ENCODE measurements around the gene PROKR2.

Gene PROKR2

DNA sequence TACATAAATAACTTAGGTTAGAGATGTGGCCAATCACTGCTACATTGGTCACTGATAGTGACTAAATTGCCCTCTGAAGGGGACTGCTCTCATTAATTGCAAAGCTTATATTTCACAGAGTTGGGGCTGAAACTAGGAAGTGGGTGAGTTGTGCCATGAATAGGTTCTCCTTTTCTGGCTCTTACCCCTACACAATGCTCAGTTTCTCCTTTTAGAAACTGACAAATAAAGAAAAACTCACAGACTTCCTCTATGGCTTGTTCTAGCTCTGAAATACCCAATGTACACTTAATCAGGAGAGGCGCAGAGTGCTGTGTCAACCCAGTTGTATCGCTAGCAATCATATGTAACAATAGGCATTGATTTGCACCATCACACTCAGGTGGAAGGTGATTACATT lies 41.2 kb upstream of the PROKR2 start:
- H3K4me1 ChIP-seq (ENCODE audit: control insufficient read depth in 1 of 2, insufficient read depth in 1 of 2, low read depth in 1 of 2, low read length in 1 of 2), result peaks cover 48 to 58% of the 10 kb centered on the region in 2 experiments
- H3K27ac ChIP-seq, result peak overlapping the region; percentile 88
- H3K36me3 ChIP-seq, result no peaks in the 10 kb centered on the region
- H3K27me3 ChIP-seq, result no peaks in the 10 kb centered on the region
- TF ChIP-seq, protein P1, sequence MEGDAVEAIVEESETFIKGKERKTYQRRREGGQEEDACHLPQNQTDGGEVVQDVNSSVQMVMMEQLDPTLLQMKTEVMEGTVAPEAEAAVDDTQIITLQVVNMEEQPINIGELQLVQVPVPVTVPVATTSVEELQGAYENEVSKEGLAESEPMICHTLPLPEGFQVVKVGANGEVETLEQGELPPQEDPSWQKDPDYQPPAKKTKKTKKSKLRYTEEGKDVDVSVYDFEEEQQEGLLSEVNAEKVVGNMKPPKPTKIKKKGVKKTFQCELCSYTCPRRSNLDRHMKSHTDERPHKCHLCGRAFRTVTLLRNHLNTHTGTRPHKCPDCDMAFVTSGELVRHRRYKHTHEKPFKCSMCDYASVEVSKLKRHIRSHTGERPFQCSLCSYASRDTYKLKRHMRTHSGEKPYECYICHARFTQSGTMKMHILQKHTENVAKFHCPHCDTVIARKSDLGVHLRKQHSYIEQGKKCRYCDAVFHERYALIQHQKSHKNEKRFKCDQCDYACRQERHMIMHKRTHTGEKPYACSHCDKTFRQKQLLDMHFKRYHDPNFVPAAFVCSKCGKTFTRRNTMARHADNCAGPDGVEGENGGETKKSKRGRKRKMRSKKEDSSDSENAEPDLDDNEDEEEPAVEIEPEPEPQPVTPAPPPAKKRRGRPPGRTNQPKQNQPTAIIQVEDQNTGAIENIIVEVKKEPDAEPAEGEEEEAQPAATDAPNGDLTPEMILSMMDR (IDR thresholded peaks at IDR 0.05), result no peak
- peak overlapping the region in 1 of 2 experiments; percentile 12 for H3K4me3 ChIP-seq (ENCODE audit: low read depth in 1 of 2, low read length in 1 of 2)
- H3K9me3 ChIP-seq, result no peaks in the 10 kb centered on the region

DNA sequence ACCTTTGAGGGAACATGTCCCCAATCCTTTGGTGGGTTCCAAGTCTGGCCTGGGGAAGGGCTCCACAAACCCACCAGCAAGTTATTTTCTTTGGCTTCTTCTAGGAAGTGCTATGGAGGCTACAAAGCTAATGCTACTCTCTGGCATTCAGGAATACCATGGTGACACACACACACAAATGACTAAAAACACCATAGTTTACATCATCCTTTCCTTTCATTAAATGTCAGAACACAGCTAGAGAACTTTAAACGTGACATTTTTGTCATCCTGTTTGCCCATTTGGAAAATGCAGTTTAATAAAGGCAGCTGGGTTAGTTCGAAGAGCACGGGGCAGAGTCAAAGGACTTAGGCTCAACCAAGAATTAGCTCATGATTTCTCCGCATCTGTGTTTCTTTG lies 40.2 kb upstream of the PROKR2 start:
- no peaks in the 10 kb centered on the region for H3K9me3 ChIP-seq
- H3K27me3 ChIP-seq, result no peaks in the 10 kb centered on the region
- TF ChIP-seq, protein P1 (IDR thresholded peaks at IDR 0.05), result no peak
- H3K4me1 ChIP-seq (ENCODE audit: control insufficient read depth in 1 of 2, insufficient read depth in 1 of 2, low read depth in 1 of 2, low read length in 1 of 2), result peaks cover 48 to 58% of the 10 kb centered on the region in 2 experiments
- peak overlapping the region; percentile 88 for H3K27ac ChIP-seq
- no peak overlapping the region for H3K4me3 ChIP-seq (ENCODE audit: low read depth in 1 of 2, low read length in 1 of 2)
- no peaks in the 10 kb centered on the region for H3K36me3 ChIP-seq

GRCh38 chr20:5354901-5355300 lies 38.1 kb upstream of the PROKR2 start:
- H3K27ac ChIP-seq, result peak overlapping the region; percentile 88
- no peak overlapping the region for H3K4me3 ChIP-seq (ENCODE audit: low read depth in 1 of 2, low read length in 1 of 2)
- TF ChIP-seq, protein P1 (IDR thresholded peaks at IDR 0.05), result no peak
- no peaks in the 10 kb centered on the region for H3K36me3 ChIP-seq
- H3K9me3 ChIP-seq, result no peaks in the 10 kb centered on the region
- H3K4me1 ChIP-seq (ENCODE audit: control insufficient read depth in 1 of 2, insufficient read depth in 1 of 2, low read depth in 1 of 2, low read length in 1 of 2), result peaks cover 48 to 58% of the 10 kb centered on the region in 2 experiments
- no peaks in the 10 kb centered on the region for H3K27me3 ChIP-seq

GRCh38 chr20:5353624-5354496 lies 37.1 kb upstream of the PROKR2 start:
- peaks cover 48 to 62% of the 10 kb centered on the region in 2 experiments for H3K4me1 ChIP-seq (ENCODE audit: control insufficient read depth in 1 of 2, insufficient read depth in 1 of 2, low read depth in 1 of 2, low read length in 1 of 2)
- H3K27me3 ChIP-seq, result no peaks in the 10 kb centered on the region
- peak overlapping the region; percentile 88 for H3K27ac ChIP-seq
- H3K4me3 ChIP-seq (ENCODE audit: low read depth in 1 of 2, low read length in 1 of 2), result no peak overlapping the region
- TF ChIP-seq, protein P1 (IDR thresholded peaks at IDR 0.05), result no peak
- no peaks in the 10 kb centered on the region for H3K9me3 ChIP-seq
- H3K36me3 ChIP-seq, result no peaks in the 10 kb centered on the region

DNA sequence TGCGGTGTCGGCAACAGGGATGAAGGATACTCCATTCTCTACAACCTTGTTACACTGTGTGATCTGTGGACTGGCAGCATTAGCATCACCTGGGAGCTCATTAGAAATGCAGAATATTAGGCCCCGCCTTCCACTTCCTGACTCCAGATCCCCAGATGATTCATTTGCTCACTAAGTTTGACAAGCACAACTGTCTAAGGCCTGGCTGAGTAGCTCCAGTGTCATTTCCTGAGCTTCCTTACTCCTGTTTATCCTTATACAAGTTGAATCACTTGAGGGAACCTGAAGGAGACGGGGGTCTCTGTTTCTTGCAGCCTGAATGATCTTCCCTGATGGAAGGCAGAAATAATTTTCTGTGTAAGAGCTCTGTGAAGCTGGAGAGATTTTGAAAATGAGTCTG lies 32.7 kb upstream of the PROKR2 start:
- peaks cover 5 to 19% of the 10 kb centered on the region in 2 experiments for H3K4me1 ChIP-seq (ENCODE audit: control insufficient read depth in 1 of 2, insufficient read depth in 1 of 2, low read depth in 1 of 2, low read length in 1 of 2)
- no peak overlapping the region for H3K4me3 ChIP-seq (ENCODE audit: low read depth in 1 of 2, low read length in 1 of 2)
- H3K9me3 ChIP-seq, result no peaks in the 10 kb centered on the region
- H3K36me3 ChIP-seq, result no peaks in the 10 kb centered on the region
- H3K27me3 ChIP-seq, result no peaks in the 10 kb centered on the region
- TF ChIP-seq, protein P1 (IDR thresholded peaks at IDR 0.05), result no peak
- no peak overlapping the region for H3K27ac ChIP-seq
